Bronchial epithelial cell (primary cell): ENCODE results near the gene NUMA1. TPM values are rescaled to one million over a fixed set of nuclear protein-coding genes. Genes with fewer than 3 reads are reported as not detected.

Experiments
- DNase-seq: peaks from one replicate; pipeline ENCODE4 v3.0.0-alpha.2; 2010; ENCODE audit warnings: low read depth
- FAIRE-seq: peaks from 2 replicates; lab custom pipeline; 2011; peaks lifted over from hg19 to GRCh38; lab: Jason Lieb, UNC
- H3K27me3 ChIP-seq: 2 replicates; pipeline ENCODE4 v1.5.1; 2011; ENCODE audit warnings: low read length; ENCODE audit not compliant: control insufficient read depth, insufficient read depth
- H3K36me3 ChIP-seq: 2 replicates; pipeline ENCODE4 v1.5.1; 2011; ENCODE audit warnings: low read length; ENCODE audit not compliant: control insufficient read depth, insufficient read depth
- H3K4me3 ChIP-seq: 2 replicates; pipeline ENCODE4 v1.5.1; 2011; ENCODE audit warnings: mild to moderate bottlenecking, low read depth, low read length, control low read depth
- total RNA-seq: library from RNA; depleted of rRNA; stranded (reverse); fragments of >200 nt; gene quantifications from 2 replicates; pipeline ENCODE4 v1.2.1, GENCODE V29; 2014
- TF ChIP-seq, protein P1 (sequence below): IDR thresholded peaks from 2 replicates; pipeline ENCODE4 v1.5.1; 2011; ENCODE audit warnings: mild to moderate bottlenecking, moderate library complexity, low read length, control low read depth, inconsistent platforms; ENCODE audit not compliant: insufficient read depth, severe bottlenecking

NUMA1 gene
- total RNA-seq, 1 donor from 2014 or later = 52.7 TPM

DNA sequence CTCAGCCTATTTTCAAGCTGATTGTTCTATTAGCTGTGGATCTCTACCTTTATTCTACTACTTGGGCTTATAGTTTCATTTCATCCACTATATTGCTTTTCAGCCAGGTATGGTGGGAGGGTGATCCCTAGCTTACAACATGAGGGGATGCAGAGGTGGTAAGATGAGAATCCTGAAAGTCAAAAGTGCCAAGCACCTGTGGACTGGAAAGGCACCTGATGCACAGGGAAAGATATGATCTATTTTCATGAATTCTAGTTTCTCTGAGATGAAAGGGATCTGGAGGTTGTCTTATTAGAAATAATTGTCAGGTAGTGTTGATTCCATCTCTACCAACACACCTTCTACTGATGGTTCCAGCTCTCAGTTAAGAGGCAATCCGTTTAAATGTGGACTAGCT is 103.3 kb downstream of the NUMA1 start:
- FAIRE-seq = no peak
- TF ChIP-seq, protein P1, sequence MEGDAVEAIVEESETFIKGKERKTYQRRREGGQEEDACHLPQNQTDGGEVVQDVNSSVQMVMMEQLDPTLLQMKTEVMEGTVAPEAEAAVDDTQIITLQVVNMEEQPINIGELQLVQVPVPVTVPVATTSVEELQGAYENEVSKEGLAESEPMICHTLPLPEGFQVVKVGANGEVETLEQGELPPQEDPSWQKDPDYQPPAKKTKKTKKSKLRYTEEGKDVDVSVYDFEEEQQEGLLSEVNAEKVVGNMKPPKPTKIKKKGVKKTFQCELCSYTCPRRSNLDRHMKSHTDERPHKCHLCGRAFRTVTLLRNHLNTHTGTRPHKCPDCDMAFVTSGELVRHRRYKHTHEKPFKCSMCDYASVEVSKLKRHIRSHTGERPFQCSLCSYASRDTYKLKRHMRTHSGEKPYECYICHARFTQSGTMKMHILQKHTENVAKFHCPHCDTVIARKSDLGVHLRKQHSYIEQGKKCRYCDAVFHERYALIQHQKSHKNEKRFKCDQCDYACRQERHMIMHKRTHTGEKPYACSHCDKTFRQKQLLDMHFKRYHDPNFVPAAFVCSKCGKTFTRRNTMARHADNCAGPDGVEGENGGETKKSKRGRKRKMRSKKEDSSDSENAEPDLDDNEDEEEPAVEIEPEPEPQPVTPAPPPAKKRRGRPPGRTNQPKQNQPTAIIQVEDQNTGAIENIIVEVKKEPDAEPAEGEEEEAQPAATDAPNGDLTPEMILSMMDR = no peak
- Histone ChIP-seq H3K36me3 (no peaks in the 10 kb centered on the region), H3K27me3 (no peaks in the 10 kb centered on the region), H3K4me3 (no peak overlapping the region)
- no peak for DNase-seq

GRCh38 chr11:71976551-71976950 is 103.8 kb downstream of the NUMA1 start:
- DNase-seq (no peak), FAIRE-seq (no peak)
- Histone ChIP-seq H3K36me3 (no peaks in the 10 kb centered on the region), H3K27me3 (no peaks in the 10 kb centered on the region), H3K4me3 (no peak overlapping the region)
- TF ChIP-seq, protein P1 = no peak

DNA sequence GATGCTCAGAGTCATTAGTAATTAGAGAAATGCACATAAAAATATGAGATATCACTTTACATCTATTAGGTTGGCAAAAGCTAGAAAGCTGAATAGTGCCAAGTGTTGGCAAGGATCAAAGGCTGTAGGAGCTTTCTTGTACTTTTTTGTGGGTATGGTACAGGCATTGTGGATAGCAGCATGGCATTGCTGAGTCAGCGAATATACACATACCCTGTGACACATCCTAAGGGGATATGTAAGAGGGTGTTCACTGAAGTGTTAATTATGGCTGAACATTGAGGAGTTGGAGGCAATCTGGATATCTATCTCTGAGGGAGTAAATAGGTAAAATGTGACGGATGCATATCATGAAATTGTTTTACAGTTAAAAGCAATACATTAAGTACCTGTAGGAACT is 108.7 kb downstream of the NUMA1 start:
- TF ChIP-seq, protein P1 = no peak

DNA sequence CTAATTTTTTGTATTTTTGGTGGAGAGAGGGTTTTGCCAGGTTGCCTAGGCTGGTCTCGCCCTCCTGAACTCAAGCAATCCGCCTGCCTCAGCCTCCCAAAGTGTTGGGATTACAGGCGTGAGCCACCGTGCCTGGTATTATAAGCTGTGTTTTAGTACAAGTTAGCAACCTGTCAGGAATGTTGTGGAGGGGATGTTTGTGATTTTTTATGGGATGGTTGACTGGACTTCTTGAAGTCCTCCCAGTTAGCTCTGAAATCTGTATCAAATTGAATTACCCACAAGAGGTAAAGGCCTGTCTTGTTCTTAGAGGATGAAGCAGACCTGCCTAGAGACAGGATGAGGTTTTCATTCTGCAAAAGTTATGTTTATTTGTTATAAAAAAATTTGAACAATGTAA is 115.7 kb downstream of the NUMA1 start:
- no peak for FAIRE-seq
- Histone ChIP-seq H3K27me3 (no peaks in the 10 kb centered on the region), H3K36me3 (peaks cover 1% of the 10 kb centered on the region), H3K4me3 (no peak overlapping the region)
- TF ChIP-seq, protein P1 = no peak
- no peak for DNase-seq

More for the DNA sequence above, 108.7 kb downstream of the NUMA1 start:
- Histone ChIP-seq H3K36me3 (no peaks in the 10 kb centered on the region), H3K27me3 (no peaks in the 10 kb centered on the region), H3K4me3 (no peak overlapping the region)
- FAIRE-seq (no peak), DNase-seq (no peak)

- DNase-seq (no peak), FAIRE-seq (no peak)
- no peak overlapping the region for H3K4me3 ChIP-seq
- peaks cover 1% of the 10 kb centered on the region for H3K36me3 ChIP-seq
- TF ChIP-seq, protein P1 = no peak
- no peaks in the 10 kb centered on the region for H3K27me3 ChIP-seq
Measured at GRCh38 chr11:71963468-71963867, 116.9 kb downstream of the NUMA1 start.

- Histone ChIP-seq H3K27me3 (no peaks in the 10 kb centered on the region), H3K36me3 (peaks cover 1% of the 10 kb centered on the region), H3K4me3 (no peak overlapping the region)
- DNase-seq (peak; percentile 22), FAIRE-seq (no peak)
- TF ChIP-seq, protein P1 = no peak
Measured at GRCh38 chr11:71962428-71963038, 117.8 kb downstream of the NUMA1 start.
